Calu3 (cell line): ENCODE measurements around the gene ZSCAN16. TPM values are rescaled to one million over a fixed set of nuclear protein-coding genes. Genes with fewer than 3 reads are reported as not detected.

ENCODE experiments used
- BruUV-seq: library from RNA; stranded (reverse); fragments of 400-500 nt; replicated peaks from 2 replicates; lab custom pipeline; 2021; lab: Mats Ljungman, UMichigan
- CTCF ChIA-PET: fragments of 300-600 bp; sonication (Branson Sonifier 250); formaldehyde crosslinking; loops from one replicate; lab custom pipeline; 2022; ENCODE audit warnings: antibody characterized with exemption; lab: Charles Lee
- DNase-seq: peaks from one replicate; pipeline ENCODE4 v3.0.0; 2022
- H3K27ac Mint-ChIP-seq: one replicate; pipeline ENCODE4 v1.8.0; 2022; ENCODE audit warnings: mixed read lengths; ENCODE audit not compliant: unreplicated experiment
- H3K27me3 Mint-ChIP-seq: one replicate; pipeline ENCODE4 v1.8.0; 2022; ENCODE audit warnings: mixed read lengths; ENCODE audit not compliant: unreplicated experiment
- H3K36me3 Mint-ChIP-seq: one replicate; pipeline ENCODE4 v1.8.0; 2022; ENCODE audit warnings: mild to moderate bottlenecking, moderate library complexity, mixed read lengths; ENCODE audit not compliant: insufficient read depth, unreplicated experiment
- H3K4me1 Mint-ChIP-seq: one replicate; pipeline ENCODE4 v1.8.0; 2022; ENCODE audit warnings: mild to moderate bottlenecking, low read depth, mixed read lengths; ENCODE audit not compliant: unreplicated experiment
- H3K4me3 Mint-ChIP-seq: one replicate; pipeline ENCODE4 v1.8.0; 2022; ENCODE audit warnings: mild to moderate bottlenecking, low read depth, moderate library complexity, mixed read lengths; ENCODE audit not compliant: unreplicated experiment
- H3K9me3 Mint-ChIP-seq: one replicate; pipeline ENCODE4 v1.8.0; 2022; ENCODE audit warnings: low read depth, mixed read lengths; ENCODE audit not compliant: unreplicated experiment
- intact Hi-C: fragments of 100-400 bp; cut with micrococcal nuclease; formaldehyde crosslinking; loops from one replicate; pipeline ENCODE4 v1.10.0; 2022; ENCODE audit not compliant: unreplicated experiment
- total RNA-seq: library from RNA; stranded (reverse); gene quantifications from 2 replicates; pipeline ENCODE4 v1.2.3, GENCODE V29; 2022
- TF ChIP-seq, protein P1 (sequence below): fragments of 200-600 bp; IDR thresholded peaks from one replicate; pipeline ENCODE4 v1.8.0; 2022; ENCODE audit warnings: antibody characterized with exemption; ENCODE audit not compliant: unreplicated experiment

The ZSCAN16 gene
- total RNA-seq, 1 experiment from 2014 or later: 15.9 TPM

GRCh38 chr6:28141500-28142329 is 17.3 kb downstream of the ZSCAN16 start, which contains the start of gene ZKSCAN8:
Gene ZKSCAN8 (plus strand): TSS chr6:28141883. CDS start chr6:28148408, 6,525 bp downstream.
- H3K27ac Mint-ChIP-seq: peak within 1 kb of the TSS; percentile 75
- peaks cover 41% of the 10 kb centered on the region for H3K4me1 Mint-ChIP-seq
- BruUV-seq: TSS peak; percentile 67
- H3K36me3 Mint-ChIP-seq: peaks cover 47% of the 10 kb centered on the region
- TF ChIP-seq, protein P1, sequence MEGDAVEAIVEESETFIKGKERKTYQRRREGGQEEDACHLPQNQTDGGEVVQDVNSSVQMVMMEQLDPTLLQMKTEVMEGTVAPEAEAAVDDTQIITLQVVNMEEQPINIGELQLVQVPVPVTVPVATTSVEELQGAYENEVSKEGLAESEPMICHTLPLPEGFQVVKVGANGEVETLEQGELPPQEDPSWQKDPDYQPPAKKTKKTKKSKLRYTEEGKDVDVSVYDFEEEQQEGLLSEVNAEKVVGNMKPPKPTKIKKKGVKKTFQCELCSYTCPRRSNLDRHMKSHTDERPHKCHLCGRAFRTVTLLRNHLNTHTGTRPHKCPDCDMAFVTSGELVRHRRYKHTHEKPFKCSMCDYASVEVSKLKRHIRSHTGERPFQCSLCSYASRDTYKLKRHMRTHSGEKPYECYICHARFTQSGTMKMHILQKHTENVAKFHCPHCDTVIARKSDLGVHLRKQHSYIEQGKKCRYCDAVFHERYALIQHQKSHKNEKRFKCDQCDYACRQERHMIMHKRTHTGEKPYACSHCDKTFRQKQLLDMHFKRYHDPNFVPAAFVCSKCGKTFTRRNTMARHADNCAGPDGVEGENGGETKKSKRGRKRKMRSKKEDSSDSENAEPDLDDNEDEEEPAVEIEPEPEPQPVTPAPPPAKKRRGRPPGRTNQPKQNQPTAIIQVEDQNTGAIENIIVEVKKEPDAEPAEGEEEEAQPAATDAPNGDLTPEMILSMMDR: no peak
- intact Hi-C loops: loop anchor here (1.0 to 2.0 kb wide), 4 partner anchors 17 to 111 kb away; partner anchors contain the start of genes ZKSCAN4, ZSCAN16 and ZSCAN9
- DNase-seq: peak; percentile 89
- peak within 1 kb of the TSS; percentile 91 for H3K4me3 Mint-ChIP-seq
- H3K27me3 Mint-ChIP-seq: no peaks in the 10 kb centered on the region
- no peaks in the 10 kb centered on the region for H3K9me3 Mint-ChIP-seq
- CTCF ChIA-PET: interaction anchor here (0.5 to 2.4 kb wide), 9 partner anchors 17 to 1509 kb away, joined by 3 to 13 read pairs (median 3); partner anchors contain the start of genes ZKSCAN4 and ZSCAN16

- Mint-ChIP-seq H3K4me1 (peaks cover 38% of the 10 kb centered on the region), H3K36me3 (peaks cover 39% of the 10 kb centered on the region), H3K27ac (peak overlapping the region; percentile 75), H3K27me3 (no peaks in the 10 kb centered on the region), H3K9me3 (no peaks in the 10 kb centered on the region), H3K4me3 (peak overlapping the region; percentile 91)
- TF ChIP-seq, protein P1: no peak
- no TSS peak for BruUV-seq
- intact Hi-C loops: no loop called here
- DNase-seq: no peak
- CTCF ChIA-PET: interaction anchor here (1.4 to 2.4 kb wide), 2 partner anchors 110 to 214 kb away, joined by 5 to 10 read pairs; partner anchors contain the start of gene ZKSCAN4
Observed at GRCh38 chr6:28142446-28142845, 18.0 kb downstream of the ZSCAN16 start.

GRCh38 chr6:28145231-28145630 is 20.8 kb downstream of the ZSCAN16 start:
- no peak for DNase-seq
- H3K4me1 Mint-ChIP-seq: peaks cover 24% of the 10 kb centered on the region
- H3K36me3 Mint-ChIP-seq: peaks cover 40% of the 10 kb centered on the region
- H3K27ac Mint-ChIP-seq: no peak overlapping the region
- intact Hi-C loops: no loop called here
- CTCF ChIA-PET: no interaction called here
- no peak overlapping the region for H3K4me3 Mint-ChIP-seq
- BruUV-seq: no TSS peak
- TF ChIP-seq, protein P1: no peak
- H3K27me3 Mint-ChIP-seq: no peaks in the 10 kb centered on the region
- H3K9me3 Mint-ChIP-seq: no peaks in the 10 kb centered on the region

GRCh38 chr6:28152531-28152930 is 28.1 kb downstream of the ZSCAN16 start:
- Mint-ChIP-seq H3K27ac (no peak overlapping the region), H3K27me3 (no peaks in the 10 kb centered on the region), H3K36me3 (peaks cover 26% of the 10 kb centered on the region), H3K4me1 (no peaks in the 10 kb centered on the region), H3K4me3 (no peak overlapping the region), H3K9me3 (peaks cover 12% of the 10 kb centered on the region)
- TF ChIP-seq, protein P1: no peak
- intact Hi-C loops: no loop called here
- CTCF ChIA-PET: no interaction called here
- BruUV-seq: no TSS peak
- DNase-seq: no peak
